HepG2 (cell line): ENCODE measurements around the gene COA7. TPM values are rescaled to one million over a fixed set of nuclear protein-coding genes. Genes with fewer than 3 reads are reported as not detected.

Experiments used
- CREB1 ChIP-seq, 2 experiments: fragments of 450-650 bp in 1 of 2; IDR thresholded peaks; 2 replicates each; pipeline ENCODE4 v1.6.1; 2016 to 2017; ENCODE audit warnings: control low read depth in 1 of 2, mild to moderate bottlenecking in 1 of 2, missing compliant biosample characterization in 1 of 2, missing genetic modification characterization in 1 of 2
- DDIT3 ChIP-seq: sonication (generic); formaldehyde crosslinking; IDR thresholded peaks from 2 replicates; pipeline ENCODE4 v1.4.0; 2020; ENCODE audit warnings: mild to moderate bottlenecking, missing genetic modification reagents
- FOXO1 ChIP-seq: sonication (generic); formaldehyde crosslinking; IDR thresholded peaks from 2 replicates; pipeline ENCODE4 v1.4.0; 2020; ENCODE audit warnings: missing genetic modification reagents
- HNF4A ChIP-seq: sonication (generic); formaldehyde crosslinking; IDR thresholded peaks from 2 replicates; pipeline ENCODE4 v1.4.0; 2020; ENCODE audit warnings: missing genetic modification reagents
- KLF16 ChIP-seq, 2 experiments: sonication (generic) in 1 of 2; formaldehyde crosslinking in 1 of 2; IDR thresholded peaks; 2 replicates each; pipeline versions ENCODE4 v1.6.1 to v1.8.0; 2016 to 2023; ENCODE audit warnings: missing genetic modification reagents in 2 of 2, missing compliant biosample characterization in 1 of 2
- MEF2D ChIP-seq: sonication (generic); formaldehyde crosslinking; IDR thresholded peaks from 2 replicates; pipeline ENCODE4 v1.5.1; 2020; ENCODE audit warnings: mild to moderate bottlenecking, missing genetic modification reagents
- MIER3 ChIP-seq: IDR thresholded peaks from 2 replicates; pipeline ENCODE4 v1.6.1; 2016; ENCODE audit warnings: missing compliant biosample characterization, borderline replicate concordance
- MTF1 ChIP-seq: sonication (generic); formaldehyde crosslinking; IDR thresholded peaks from 2 replicates; pipeline ENCODE4 v1.5.0; 2020; ENCODE audit warnings: missing genetic modification reagents
- NFIC ChIP-seq: IDR thresholded peaks from 2 replicates; pipeline ENCODE4 v1.6.1; 2012; ENCODE audit warnings: mild to moderate bottlenecking, low read length, inconsistent platforms
- PATZ1 ChIP-seq: sonication (generic); formaldehyde crosslinking; IDR thresholded peaks from 2 replicates; pipeline ENCODE4 v1.4.0; 2020; ENCODE audit warnings: missing genetic modification reagents
- POLR2G ChIP-seq: fragments of 200-400 bp; formaldehyde crosslinking; IDR thresholded peaks from 2 replicates; pipeline ENCODE4 v1.6.1; 2018; ENCODE audit warnings: mild to moderate bottlenecking, low read depth, low read length, moderate library complexity
- RFXANK ChIP-seq: IDR thresholded peaks from 2 replicates; pipeline ENCODE4 v1.6.1; 2016
- SETDB1 ChIP-seq: sonication (generic); formaldehyde crosslinking; IDR thresholded peaks from 2 replicates; pipeline ENCODE4 v1.5.1; 2020; ENCODE audit warnings: missing genetic modification reagents, mild to moderate bottlenecking, borderline replicate concordance
- TBX3 ChIP-seq: fragments of 450-650 bp; IDR thresholded peaks from 2 replicates; pipeline ENCODE4 v1.6.1; 2017; ENCODE audit warnings: antibody characterized with exemption, mild to moderate bottlenecking, inconsistent platforms, borderline replicate concordance
- ZBTB46 ChIP-seq: sonication (generic); formaldehyde crosslinking; IDR thresholded peaks from 2 replicates; pipeline ENCODE4 v1.4.0; 2020; ENCODE audit warnings: mild to moderate bottlenecking, missing genetic modification reagents, borderline replicate concordance
- ZFP82 ChIP-seq: sonication (generic); formaldehyde crosslinking; IDR thresholded peaks from 2 replicates; pipeline ENCODE4 v1.5.1; 2020; ENCODE audit warnings: mild to moderate bottlenecking, missing genetic modification reagents, borderline replicate concordance
- ZNF124 ChIP-seq: sonication (generic); formaldehyde crosslinking; IDR thresholded peaks from 2 replicates; pipeline ENCODE4 v1.4.0; 2020; ENCODE audit warnings: missing genetic modification reagents
- ZNF276 ChIP-seq: sonication (generic); formaldehyde crosslinking; IDR thresholded peaks from 2 replicates; pipeline ENCODE4 v1.4.0; 2020; ENCODE audit warnings: mild to moderate bottlenecking, low read depth, missing genetic modification reagents
- ZNF75D ChIP-seq: sonication (generic); formaldehyde crosslinking; IDR thresholded peaks from 2 replicates; pipeline ENCODE4 v1.8.1; 2023; ENCODE audit warnings: missing genetic modification reagents, mild to moderate bottlenecking, borderline replicate concordance
- ZNF792 ChIP-seq: IDR thresholded peaks from 2 replicates; pipeline ENCODE4 v1.6.1; 2016
- polyA plus RNA-seq, 8 experiments: library from polyadenylated mRNA; depleted of rRNA in 3 of 8; stranded (reverse) in 7 of 8; unstranded in 1 of 8; fragments of >200 nt; fragmentation: Illumina TruSeq in 4 of 8; extraction: Trizol in 4 of 8; gene quantifications; 2 replicates each; pipeline versions ENCODE4 v1.2.1 to v1.2.3, GENCODE V29; 2011 to 2016; ENCODE audit warnings: low read depth in 4 of 8, missing spikeins in 1 of 8, mixed read lengths in 1 of 8; ENCODE audit not compliant: insufficient read depth in 1 of 8
- total RNA-seq, 5 experiments: library from RNA; depleted of rRNA; stranded (reverse); fragments of >200 nt; fragmentation: Illumina TruSeq; extraction: Trizol; gene quantifications; 2 replicates each; pipeline ENCODE4 v1.2.3, GENCODE V29; 2016; ENCODE audit warnings: low read depth in 1 of 5

Gene COA7
- total and polyA plus RNA-seq, 2 of the 13 experiments (the other 11 are each of a cell fraction or from before 2014, with no cell fraction given), result 12.3 to 30.4 TPM

- TF ChIP-seq PATZ1 (CRISPR knock-in tag), result no peak; the same call in 1 of the 2 replicates
- no peak for TF ChIP-seq TBX3
- peak; percentile 82; the same call in 1 of the 2 replicates for TF ChIP-seq SETDB1
- no peak for TF ChIP-seq HNF4A (CRISPR knock-in tag)
- peak; percentile 76; the same call in 1 of the 2 replicates for TF ChIP-seq ZNF75D
- peak; percentile 31; the same call in 1 of the 2 replicates for TF ChIP-seq CREB1 (IDR thresholded peaks at IDR 0.05)
- TF ChIP-seq CREB1 (CRISPR knock-in tag; IDR thresholded peaks at IDR 0.05), result peak; percentile 68
- TF ChIP-seq DDIT3, result no peak
- TF ChIP-seq ZNF124 (CRISPR knock-in tag), result no peak
- TF ChIP-seq POLR2G, result peak; percentile 87
- TF ChIP-seq MTF1 (CRISPR knock-in tag), result no peak; the same call in 1 of the 2 replicates
- peak; percentile 89; the same call in 1 of the 2 replicates for TF ChIP-seq ZFP82
- TF ChIP-seq RFXANK (CRISPR knock-in tag), result no peak
- TF ChIP-seq MIER3, result peak; percentile 39; the same call in 1 of the 2 replicates
- TF ChIP-seq ZNF792, result peak; percentile 92
- peak; percentile 95 for TF ChIP-seq ZNF276 (CRISPR knock-in tag)
- no peak for TF ChIP-seq FOXO1
- no peak for TF ChIP-seq ZBTB46 (CRISPR knock-in tag)
- TF ChIP-seq KLF16 (CRISPR knock-in tag; IDR thresholded peaks at IDR 0.05), result peak; percentile 29 to 78; a peak in 2 of 4 replicates
- TF ChIP-seq NFIC, result no peak
- peak; percentile 72; the same call in 1 of the 2 replicates for TF ChIP-seq MEF2D (CRISPR knock-in tag)
Observed at GRCh38 chr1:52697795-52698674, at the start of gene COA7 (continued).
